NCI-H2107 treated with DMSO at 0.1 percent for 48 hours (cell line): Measurements from ENCODE around the gene AKAP6.
A peak's percentile ranks its signal among the peaks of the same experiment; 100 is the strongest.
"Not testable (repeated sequence)": the region's sequence is repeated elsewhere in the genome, so short reads cannot be mapped to it uniquely, and the experiment has no call there.

Experiments
- DNase-seq: peaks from one replicate; lab custom pipeline; 2025; ENCODE audit not compliant: unreplicated experiment; lab: John Stamatoyannopoulos, UW

AKAP6 gene

DNA sequence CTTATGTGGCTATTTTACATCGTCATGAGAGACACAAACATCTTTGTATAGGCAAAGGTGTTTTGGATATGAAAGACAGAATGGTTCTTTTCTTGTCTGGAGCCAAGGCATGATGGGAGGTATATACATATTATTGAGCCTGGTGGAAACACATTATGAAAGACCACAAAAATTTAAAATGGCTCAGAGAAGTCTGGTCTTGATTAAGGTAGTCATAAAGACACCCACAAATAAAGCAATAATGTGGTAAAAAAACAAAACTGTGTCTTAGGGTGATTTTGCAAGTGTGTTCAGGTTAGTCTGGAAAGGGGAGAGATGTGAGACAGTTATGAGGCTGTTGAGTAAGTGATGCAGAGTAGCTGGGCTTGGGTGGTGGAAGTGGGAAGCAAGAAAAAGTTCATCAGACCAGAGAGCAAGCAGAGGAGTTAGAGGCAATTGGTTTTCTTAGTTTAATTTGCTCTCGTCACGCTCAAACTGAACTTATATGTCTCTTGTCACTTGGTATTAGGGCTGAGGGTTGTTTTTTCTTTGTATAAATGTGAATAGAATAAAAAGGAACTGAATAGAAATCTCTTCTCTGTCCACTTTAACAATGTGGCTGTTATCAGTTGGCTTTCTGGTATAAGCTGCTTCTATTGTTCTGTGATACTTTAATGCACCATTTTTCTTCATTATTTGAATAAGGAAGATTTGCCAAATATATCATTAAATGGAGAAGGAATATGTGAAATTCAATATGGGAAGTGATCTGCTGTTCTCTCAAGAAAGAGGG lies 115.0 kb downstream of the AKAP6 start:
- no peak for DNase-seq

DNA sequence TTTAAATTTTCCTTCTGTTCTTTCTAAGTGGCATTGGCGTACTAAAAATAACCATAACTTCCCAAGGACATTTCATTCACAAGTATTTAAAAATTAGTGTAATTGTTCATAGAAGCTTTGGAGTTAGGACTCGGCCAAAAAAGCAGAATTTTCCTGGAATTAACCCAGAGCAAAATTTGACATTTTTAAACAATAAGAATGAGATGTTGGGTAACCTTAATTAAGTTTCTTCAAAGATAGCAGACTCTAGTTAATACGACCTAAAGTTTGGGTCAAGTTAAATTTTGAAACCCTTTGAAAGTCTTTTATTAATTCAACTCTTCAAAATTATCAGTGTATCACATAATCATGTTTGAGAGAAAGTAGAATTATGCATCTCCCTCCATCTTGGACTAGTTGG lies 118.3 kb downstream of the AKAP6 start:
- no peak for DNase-seq

DNA sequence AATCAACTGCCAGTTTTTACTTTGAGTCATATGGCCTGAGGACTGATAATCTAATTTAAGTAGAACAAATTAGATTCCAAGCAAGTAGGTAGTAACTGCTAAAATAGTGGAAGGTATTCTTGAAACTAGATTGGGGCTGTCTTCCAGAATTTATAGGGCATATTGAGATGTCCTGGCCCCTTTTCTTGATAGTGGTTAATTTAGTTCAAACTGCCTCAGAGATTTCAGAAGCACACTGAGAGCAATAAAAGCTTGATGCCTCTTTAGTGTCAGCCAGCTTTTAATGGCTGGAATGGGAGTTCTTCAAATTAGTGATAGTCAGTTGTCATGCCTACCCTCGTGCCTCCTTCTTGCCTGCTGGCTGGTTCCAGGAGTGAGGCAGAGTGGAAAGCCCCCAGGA lies 120.5 kb downstream of the AKAP6 start:
- DNase-seq: no peak

DNA sequence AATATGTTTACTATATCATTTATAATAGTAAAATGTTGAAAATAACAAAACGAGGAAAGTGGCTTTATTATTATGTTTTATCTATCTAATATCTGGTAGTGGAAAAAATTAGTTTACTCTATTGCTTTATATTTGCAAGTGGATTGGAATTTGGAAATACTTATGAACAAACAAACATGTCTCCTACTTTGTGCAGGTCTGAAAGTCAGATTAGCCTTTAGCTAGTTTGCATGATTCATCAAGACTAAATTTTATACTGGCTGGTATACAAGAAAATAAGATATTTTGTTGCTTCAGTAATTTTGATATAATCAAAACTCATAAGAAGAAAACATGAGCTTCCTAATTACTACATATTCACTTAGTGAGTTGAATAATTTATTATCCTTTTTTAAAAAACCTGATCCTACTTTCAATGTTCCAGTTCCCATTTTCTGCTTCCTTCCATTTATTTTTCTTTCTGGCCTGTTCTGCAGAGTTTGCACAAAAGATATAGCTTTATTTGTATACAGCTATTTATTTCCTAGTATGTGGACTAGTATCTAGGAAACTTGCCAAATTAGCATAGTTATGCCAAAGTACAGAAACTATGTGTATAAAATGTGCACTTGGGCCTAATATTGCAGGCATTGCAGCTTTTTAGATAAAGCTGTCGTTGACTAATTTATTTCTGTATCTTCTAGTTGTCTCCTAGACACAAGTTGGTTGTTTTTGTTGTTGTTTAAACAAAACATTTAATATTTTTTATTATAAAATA lies 122.0 kb downstream of the AKAP6 start:
- no peak for DNase-seq

DNA sequence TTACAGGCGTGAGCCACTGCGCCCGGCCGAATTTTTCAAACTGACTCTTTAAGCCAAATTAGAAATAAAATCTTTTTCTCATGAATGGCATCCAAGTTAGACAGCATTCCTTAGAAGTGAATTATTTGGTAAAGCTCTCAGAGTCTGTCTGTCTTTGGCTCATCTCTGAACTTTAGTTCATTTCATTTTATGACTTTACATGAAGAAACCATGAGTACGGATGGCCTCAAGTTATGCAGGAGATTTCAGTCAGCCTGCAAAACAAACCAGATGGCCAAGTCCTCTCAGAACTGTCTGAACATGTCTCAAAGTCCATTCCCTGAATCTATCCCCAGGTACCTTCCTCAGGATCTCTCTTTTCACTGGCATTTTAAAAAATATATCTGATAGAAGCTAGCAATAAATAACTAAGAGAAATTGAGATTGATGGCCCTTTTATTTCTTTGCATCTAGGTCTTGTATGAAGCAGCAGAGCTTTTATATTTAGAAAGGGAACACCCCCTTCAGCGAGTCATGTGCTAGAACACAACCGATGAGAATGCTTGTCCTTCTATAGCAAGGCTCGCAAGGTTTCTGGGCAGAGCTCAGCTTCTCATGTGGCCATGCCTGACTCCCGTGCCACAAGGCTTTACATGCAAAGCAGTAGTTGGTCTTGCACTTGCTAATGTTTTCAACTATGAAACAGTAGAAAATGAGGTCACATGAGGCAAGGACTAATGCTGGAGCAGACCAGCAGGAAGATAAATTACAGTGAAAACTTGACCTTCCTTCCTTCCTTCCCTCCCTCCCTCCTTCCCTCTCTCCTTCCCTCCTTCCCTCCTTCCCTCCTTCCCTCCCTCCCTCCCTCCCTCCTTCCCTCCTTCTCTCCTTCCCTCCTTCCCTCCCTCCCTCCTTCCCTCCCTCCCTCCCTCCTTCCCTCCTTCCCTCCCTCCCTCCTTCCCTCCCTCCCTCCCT lies 125.0 kb downstream of the AKAP6 start:
- DNase-seq: no peak

DNA sequence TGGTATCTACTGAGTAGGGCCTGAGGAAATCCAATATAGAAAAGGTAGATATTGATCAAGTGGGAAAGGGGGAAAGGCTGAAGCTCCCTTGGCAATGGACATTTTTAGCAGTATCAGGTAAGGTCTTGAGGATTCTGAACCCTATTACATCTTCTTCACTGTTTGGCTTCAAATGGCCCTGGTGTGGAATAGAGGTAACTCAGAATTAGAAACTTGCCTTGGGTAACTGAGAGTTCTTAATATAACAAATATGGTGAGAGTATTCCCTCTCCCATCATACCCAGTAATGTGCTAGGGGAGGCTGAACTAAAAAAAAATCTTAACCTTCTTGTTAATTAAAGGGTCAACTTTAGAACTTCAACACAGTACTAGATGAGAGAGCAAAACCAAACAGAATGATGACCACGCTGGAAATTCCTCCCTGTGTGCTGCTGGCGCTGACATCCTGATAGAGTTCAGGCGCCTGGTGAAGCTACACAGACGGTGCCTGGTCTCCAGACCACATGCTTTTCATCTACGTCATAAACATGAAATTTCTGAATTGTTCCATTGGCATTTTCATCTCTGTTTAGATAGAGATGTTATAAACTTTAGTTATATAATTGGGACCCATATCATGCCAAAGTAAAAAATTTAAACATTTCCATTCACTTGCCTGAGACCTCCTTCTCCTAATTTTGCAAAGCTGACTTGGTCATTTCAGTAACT lies 128.3 kb downstream of the AKAP6 start:
- no peak for DNase-seq

DNA sequence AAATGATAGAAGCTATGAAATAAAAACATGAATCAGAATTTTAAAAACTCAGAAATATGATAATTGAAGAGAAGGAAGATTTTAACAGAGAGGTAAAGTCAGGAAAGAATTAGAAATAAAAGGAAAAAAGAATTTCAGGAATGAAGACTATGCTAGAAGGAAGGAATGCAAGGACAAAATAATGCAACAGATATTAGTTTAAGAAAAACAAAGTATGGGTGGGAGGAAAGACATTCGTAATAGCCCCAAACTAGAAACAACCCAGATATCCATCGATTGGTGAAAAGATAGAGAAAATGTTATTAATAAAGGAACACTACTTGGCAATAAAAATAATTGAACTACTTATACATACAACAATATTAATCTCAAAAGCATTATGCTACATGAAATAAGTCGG lies 129.6 kb downstream of the AKAP6 start:
- DNase-seq: no peak

DNA sequence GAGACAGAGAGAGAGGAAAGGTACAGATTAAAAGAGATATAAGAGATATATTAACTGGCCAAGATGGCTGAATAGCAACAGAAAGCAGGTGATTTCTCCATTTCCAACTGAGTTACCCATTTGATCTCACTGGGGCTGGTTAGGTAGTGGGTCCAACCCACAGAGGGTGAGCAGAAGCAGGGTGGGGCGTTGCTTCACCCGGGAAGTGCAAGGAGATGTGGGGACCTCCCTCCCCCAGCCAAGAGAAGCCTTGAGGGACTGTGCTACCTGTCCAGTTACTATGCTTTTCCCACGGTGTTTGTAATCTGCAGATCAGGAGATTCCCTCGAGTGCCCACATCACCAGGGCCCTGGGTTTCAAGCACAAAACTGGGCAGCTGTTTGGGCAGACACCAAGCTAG lies 131.2 kb downstream of the AKAP6 start:
- DNase-seq: no peak

DNA sequence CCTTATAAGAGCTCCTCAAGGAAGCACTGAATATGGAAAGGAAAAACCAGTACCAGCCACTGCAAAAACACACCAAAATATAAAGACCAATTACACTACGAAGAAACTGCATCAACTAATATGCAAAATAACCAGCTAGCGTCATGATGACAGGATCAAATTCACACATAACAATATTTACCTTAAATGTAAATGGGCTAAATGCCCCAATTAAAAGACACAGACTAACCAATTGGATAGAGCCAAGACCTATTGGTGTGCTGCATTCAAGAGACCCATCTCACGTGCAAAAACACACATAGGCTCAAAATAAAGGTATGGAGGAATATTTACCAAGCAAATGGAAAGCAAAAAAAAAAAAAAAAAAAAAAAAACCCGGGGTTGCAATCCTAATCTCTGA lies 133.5 kb downstream of the AKAP6 start:
- DNase-seq: not testable (repeated sequence)

DNA sequence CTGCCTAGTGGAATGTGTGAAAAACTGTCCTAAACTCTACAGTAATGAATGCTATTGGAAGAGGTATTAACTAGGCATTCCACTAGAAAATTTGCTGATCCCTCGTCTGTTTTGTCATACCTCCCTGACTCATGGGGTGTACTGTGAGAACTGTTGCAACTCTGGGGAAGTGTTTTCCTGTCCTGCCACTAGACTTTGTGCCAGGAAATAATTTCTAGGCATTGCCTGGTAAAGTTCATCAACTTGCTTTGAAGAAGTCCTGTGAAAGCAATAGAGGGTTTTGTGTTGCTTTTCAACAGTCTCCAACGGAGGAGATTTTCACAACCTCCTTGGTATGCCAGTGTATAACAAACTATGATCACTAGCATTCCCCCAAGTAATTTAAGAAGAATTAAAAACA lies 139.9 kb downstream of the AKAP6 start:
- DNase-seq: no peak

DNA sequence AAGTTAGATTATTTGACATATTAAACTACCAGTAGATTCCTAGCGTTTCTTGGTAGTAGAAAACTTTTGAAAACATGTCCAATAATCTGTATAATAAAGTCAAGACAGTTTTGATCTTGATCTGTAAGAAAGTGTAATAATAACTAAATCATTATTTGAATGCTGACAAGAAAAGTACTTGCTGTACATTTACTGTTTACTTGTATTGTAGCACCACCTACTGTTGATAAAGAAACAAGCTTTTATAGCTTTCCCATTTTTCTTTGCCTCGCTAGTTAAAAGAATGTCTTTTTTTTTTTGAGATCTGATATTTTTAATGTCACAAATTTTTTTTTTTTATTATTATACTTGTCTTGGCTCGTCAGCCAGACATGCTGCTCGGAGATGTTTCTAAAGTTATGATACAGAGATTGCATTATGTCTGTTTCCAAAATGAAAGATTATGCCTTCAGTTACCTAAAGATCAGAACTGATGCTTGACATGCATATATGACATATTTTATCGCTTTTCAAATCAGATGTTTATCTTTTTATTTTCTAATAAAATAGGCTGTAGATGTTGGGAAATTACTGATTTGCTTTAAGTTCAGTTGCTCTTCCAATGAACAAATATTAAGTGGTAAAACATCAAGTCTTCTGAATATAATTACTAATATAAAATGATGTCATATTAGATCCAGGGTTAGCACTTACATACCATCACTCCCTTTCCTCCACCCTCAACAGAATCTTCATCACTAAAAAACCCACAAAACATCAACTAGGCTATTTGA lies 140.5 kb downstream of the AKAP6 start:
- DNase-seq: peak; percentile 78

DNA sequence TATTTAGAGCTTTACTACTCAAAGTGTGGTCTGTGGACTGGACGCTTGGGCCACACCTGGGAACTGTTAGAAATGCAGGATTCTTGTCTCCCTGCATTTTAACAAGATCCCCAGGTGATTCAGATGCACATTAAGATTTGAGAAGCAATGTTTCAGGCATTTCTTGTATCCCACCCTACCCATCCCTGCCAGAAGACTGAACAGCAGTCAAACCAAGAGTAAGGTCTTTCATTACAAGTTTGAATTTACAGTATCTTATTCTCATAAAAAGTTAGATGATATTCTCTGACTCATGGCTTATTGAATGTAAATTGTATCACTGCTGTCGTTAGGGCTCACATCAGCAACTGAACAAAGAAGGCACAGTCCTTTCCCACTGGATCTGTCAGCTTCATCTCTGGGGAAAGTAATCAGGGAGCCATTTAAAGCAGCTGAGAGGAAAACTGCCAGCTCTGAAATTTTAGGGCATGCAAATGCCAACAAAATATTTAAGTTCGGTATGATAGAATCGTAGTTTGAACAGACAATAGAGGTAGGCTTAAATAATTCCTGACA lies 141.1 kb downstream of the AKAP6 start:
- DNase-seq: no peak

DNA sequence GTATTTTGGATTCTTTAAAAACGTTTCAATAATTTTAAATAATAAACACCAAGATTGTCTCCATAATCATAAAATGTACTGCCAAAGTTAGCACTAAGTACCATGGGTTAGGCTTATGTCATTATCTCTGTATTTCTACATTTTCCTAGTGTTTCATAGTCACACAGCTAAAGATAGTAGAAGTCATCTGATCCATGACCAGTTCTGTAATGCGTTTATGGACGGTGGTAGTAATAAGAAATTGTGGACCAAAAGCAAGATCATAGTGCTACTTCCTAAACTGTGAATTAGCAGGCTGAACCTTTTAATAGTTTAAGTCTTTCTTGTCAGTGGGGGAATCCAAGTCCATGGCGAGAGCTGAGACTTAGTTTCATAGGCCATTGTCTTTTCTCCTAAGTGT lies 142.1 kb downstream of the AKAP6 start:
- no peak for DNase-seq

DNA sequence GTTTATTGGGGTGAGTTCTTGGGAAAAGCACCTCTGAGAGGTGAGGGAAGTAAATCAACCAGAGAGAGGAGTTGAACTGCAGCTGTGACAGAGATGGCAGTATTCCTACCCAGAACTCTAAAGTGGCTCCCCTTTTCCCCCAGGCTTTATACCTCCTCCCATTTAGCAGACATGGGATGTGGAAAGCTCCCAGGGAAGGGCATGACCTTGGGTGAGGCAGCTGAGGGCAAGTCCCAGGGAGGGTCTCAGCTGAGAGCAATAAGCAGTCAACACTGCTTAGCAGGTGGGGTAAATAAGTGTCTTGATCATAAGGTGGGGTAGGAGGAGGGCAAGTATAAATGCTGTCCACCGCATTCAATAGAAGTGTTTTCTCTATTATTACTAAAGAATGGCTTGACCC lies 143.0 kb downstream of the AKAP6 start:
- no peak for DNase-seq

DNA sequence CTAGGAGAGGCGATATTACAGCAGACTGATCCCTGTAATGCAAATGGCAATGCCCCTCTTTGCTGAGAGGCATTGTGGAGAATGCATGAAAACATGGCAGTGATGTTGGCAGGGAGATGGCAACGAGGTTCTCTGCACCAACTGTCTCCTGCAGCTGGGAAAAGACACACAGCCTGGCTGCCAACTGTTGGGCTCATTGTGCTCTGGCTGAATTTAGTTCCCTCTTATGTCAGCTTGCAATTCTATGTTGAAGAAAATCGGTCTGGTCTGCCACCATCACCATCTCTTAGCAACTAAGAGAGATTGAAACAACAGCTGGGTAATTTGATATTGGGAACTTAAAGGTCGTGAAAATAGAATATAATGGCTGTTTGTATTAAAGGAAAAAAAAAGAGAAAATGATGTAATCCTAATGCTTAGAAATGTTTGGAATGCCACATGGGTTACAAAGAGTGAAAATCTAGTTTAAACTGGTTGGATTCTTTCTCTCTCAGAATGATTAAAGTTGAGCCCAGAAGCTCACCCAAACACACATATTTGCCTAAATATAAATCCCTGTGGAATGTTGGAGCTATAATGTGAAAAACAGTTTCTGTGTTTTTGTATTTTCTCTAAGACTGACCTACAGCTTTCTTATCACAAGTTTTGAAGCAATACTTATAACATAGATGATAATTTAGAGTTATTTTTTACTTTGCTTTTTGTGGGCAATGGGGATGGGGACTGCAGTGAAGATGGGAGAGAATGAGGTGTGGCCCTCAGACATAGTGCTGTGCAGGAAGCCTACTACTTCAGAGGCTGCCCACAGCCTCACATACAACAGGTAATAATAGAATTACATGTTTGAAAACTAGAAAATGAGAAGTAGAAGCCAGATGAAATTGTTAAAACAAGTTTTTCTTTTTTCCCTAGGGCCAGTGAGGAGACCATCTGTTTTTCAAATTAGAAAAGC lies 143.7 kb downstream of the AKAP6 start:
- DNase-seq: peak; percentile 90

DNA sequence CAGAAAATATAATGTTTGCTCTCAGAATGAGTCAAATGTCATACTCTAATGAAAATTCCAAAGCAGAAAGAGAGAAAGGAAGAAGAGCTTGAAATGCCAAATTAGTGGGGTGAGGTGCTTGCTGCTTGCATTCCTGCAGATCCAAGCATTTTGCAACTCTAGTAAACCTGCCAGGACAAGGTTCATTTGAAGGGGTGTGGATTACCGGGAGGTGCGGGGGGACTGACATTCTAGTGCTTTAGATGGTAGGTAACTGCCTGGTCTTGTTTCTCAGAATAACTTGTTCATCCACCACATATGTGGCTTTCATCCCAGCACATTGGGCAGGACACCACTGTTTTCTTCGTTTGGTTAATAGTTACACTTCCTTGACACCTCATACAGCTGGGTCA lies 144.4 kb downstream of the AKAP6 start:
- DNase-seq: no peak

DNA sequence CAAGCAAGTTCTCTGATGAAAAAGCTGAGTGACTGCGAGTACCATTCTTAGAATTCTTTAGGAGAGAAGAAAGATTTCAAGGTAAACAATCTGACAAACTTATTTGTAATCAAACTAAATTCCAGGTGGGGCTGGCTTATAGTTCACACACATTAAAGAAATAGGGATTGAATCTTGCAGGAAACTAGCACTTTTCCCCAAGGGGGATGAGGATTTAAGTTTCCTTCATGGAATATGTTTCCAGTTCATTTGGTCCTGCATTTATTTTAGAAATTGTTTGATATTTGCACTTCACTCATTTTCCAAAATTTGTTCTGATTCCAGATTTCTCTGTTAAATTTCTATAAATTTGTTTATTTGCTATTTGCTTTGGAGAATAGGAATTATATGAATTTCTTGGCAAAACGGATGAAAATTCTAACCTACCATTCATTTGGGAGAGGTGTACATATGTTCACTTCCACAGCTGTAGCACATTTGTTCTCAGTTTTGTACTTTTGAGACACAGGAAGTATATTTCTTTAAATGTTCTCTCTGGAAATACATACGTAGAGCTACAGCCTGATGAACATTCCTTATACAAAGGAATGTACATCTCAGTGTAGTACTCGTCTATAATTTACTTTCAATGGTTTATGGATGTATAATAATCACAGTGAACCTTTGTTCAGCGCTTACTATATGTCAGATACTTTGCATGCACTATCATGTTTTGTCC lies 145.5 kb downstream of the AKAP6 start:
- no peak for DNase-seq

DNA sequence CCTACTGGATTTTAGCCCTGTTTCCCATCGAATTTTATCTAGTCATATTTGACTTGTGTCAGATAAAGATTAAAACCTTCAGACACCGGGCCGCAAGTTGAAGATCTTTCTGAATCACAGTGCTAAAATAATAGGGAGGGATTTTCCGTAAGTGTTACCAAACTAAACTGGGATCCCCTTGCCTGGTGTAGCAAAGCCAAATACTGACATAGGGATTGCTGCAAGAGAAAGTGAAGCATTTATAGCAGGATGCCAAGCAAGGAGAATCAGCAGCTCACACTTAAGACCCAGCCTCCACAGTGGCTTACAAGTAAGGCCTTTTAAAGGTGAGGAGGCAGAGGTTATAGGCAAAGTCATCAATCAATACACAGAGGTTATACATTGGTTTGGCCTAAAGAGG lies 147.4 kb downstream of the AKAP6 start:
- no peak for DNase-seq
